ENCODE results near the gene COL16A1. TPM values are rescaled to one million over a fixed set of nuclear protein-coding genes. Genes with fewer than 3 reads are reported as not detected.
A peak's percentile ranks its signal among the peaks of the same experiment; 100 is the strongest.

The COL16A1 gene
- total and polyA plus RNA-seq, 2 experiments from 2014 or later, result 90.2 to 127 TPM

DNA sequence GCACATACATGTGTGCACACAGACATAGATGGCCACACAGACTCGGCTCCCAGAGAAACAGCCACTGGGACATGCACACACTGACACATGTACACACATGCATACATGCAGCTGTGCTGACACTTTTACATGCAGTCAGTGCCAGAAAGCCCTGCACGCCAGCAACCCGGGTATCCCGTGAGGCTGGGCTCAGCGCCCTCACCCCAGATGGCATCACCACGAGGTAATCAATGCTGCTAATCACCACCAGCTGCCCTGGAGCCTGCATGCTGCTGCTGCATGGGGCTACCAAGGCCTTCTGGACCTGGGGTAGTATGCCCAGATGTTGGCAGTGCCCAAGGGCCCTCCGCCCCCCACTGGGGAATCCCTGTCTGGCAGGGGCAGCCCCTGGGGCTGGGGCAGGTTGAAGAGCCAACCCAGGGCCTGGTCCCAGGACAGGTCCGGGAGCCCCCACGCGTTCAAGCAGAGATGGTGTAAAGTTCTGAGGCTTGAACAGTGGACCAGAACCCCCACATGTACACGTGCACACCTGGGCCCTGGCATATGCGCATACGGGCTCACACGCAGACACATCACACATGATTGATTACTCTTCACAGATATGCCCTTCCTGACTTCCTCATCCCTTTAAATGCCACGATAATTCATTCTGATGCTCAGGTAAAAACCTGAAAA lies 2.7 kb upstream of the COL16A1 start:
- no peak overlapping the region for H3K4me2 ChIP-seq
- no peak overlapping the region for H3K27ac ChIP-seq
- peaks cover 28% of the 10 kb centered on the region for H3K4me1 ChIP-seq (ENCODE audit: insufficient read depth)
- 86% methylated on average over 15 of the region's 15 CpGs for WGBS (ENCODE audit: low lambda C conversion rate, missing lambda C conversion rate)
- H3K4me3 ChIP-seq, result no peak overlapping the region
- H3K79me2 ChIP-seq, result peaks cover 20% of the 10 kb centered on the region
- no peaks in the 10 kb centered on the region for H3K27me3 ChIP-seq
- H3K9me3 ChIP-seq (ENCODE audit: low read depth), result no peaks in the 10 kb centered on the region
- TF ChIP-seq CTCF (IDR thresholded peaks at IDR 0.05; ENCODE audit: poor library complexity) (no peak), EZH2 (IDR thresholded peaks at IDR 0.05; ENCODE audit: borderline replicate concordance) (no peak)
- no peak overlapping the region for H2AFZ ChIP-seq
- H3K9me2 ChIP-seq (replicated peaks; ENCODE audit: insufficient read depth), result no peaks in the 10 kb centered on the region
- no peak for DNase-seq (ENCODE audit: low spot score)
- no peaks in the 10 kb centered on the region for H4K20me1 ChIP-seq (ENCODE audit: insufficient read depth, poor library complexity, severe bottlenecking)
- no peaks in the 10 kb centered on the region for H3K36me3 ChIP-seq (replicated peaks; ENCODE audit: insufficient read depth, low read depth)

GRCh38 chr1:31705080-31705866 lies 1.5 kb upstream of the COL16A1 start:
- no peaks in the 10 kb centered on the region for H3K9me2 ChIP-seq (replicated peaks; ENCODE audit: insufficient read depth)
- no peaks in the 10 kb centered on the region for H3K27me3 ChIP-seq
- no peaks in the 10 kb centered on the region for H3K36me3 ChIP-seq (replicated peaks; ENCODE audit: insufficient read depth, low read depth)
- 29% methylated on average over 23 of the region's 23 CpGs for WGBS (ENCODE audit: low lambda C conversion rate, missing lambda C conversion rate)
- peaks cover 38% of the 10 kb centered on the region for H3K4me1 ChIP-seq (ENCODE audit: insufficient read depth)
- peaks cover 24% of the 10 kb centered on the region for H3K79me2 ChIP-seq
- peak overlapping the region; percentile 76 for H3K4me2 ChIP-seq
- peak overlapping the region; percentile 95 for H3K27ac ChIP-seq
- no peak for TF ChIP-seq EZH2 (IDR thresholded peaks at IDR 0.05; ENCODE audit: borderline replicate concordance)
- TF ChIP-seq CTCF (IDR thresholded peaks at IDR 0.05; ENCODE audit: poor library complexity), result peak; percentile 46
- H3K9me3 ChIP-seq (ENCODE audit: low read depth), result no peaks in the 10 kb centered on the region
- H3K4me3 ChIP-seq, result no peak overlapping the region
- DNase-seq (ENCODE audit: low spot score), result peak; percentile 91
- no peaks in the 10 kb centered on the region for H4K20me1 ChIP-seq (ENCODE audit: insufficient read depth, poor library complexity, severe bottlenecking)
- no peak overlapping the region for H2AFZ ChIP-seq

- Histone ChIP-seq H3K27me3 (no peaks in the 10 kb centered on the region), H3K9me2 (replicated peaks; ENCODE audit: insufficient read depth) (no peaks in the 10 kb centered on the region)
- peak; percentile 67 for DNase-seq (ENCODE audit: low spot score)
Measured at GRCh38 chr1:31704271-31705079, 658 bp upstream of the COL16A1 start.

More at GRCh38 chr1:31704271-31705079, 658 bp upstream of the COL16A1 start:
- peak overlapping the region; percentile 37 for H3K4me3 ChIP-seq
- H3K4me1 ChIP-seq (ENCODE audit: insufficient read depth), result peaks cover 42% of the 10 kb centered on the region
- peak overlapping the region; percentile 95 for H3K27ac ChIP-seq
- peak overlapping the region; percentile 76 for H3K4me2 ChIP-seq
- H3K36me3 ChIP-seq (replicated peaks; ENCODE audit: insufficient read depth, low read depth), result no peaks in the 10 kb centered on the region
- H4K20me1 ChIP-seq (ENCODE audit: insufficient read depth, poor library complexity, severe bottlenecking), result no peaks in the 10 kb centered on the region
- 8% methylated on average over 14 of the region's 19 CpGs for WGBS (ENCODE audit: low lambda C conversion rate, missing lambda C conversion rate)
- H3K79me2 ChIP-seq, result peaks cover 25% of the 10 kb centered on the region
- no peak for TF ChIP-seq CTCF (IDR thresholded peaks at IDR 0.05; ENCODE audit: poor library complexity)
- TF ChIP-seq EZH2 (IDR thresholded peaks at IDR 0.05; ENCODE audit: borderline replicate concordance), result no peak
- TF ChIP-seq EZH2phosphoT487 (IDR thresholded peaks at IDR 0.05; ENCODE audit: low read depth, severe bottlenecking, unreplicated experiment), result no peak
- no peaks in the 10 kb centered on the region for H3K9me3 ChIP-seq (ENCODE audit: low read depth)
- no peak overlapping the region for H2AFZ ChIP-seq

All from hepatocyte (in vitro differentiated cells).